NCI-H2196 treated with DMSO at 0.1 percent for 48 hours (cell line): ENCODE measurements around the gene PLCB2.

Experiments
- DNase-seq: peaks from one replicate; lab custom pipeline; 2025; ENCODE audit not compliant: unreplicated experiment; lab: John Stamatoyannopoulos, UW

PLCB2 gene

DNA sequence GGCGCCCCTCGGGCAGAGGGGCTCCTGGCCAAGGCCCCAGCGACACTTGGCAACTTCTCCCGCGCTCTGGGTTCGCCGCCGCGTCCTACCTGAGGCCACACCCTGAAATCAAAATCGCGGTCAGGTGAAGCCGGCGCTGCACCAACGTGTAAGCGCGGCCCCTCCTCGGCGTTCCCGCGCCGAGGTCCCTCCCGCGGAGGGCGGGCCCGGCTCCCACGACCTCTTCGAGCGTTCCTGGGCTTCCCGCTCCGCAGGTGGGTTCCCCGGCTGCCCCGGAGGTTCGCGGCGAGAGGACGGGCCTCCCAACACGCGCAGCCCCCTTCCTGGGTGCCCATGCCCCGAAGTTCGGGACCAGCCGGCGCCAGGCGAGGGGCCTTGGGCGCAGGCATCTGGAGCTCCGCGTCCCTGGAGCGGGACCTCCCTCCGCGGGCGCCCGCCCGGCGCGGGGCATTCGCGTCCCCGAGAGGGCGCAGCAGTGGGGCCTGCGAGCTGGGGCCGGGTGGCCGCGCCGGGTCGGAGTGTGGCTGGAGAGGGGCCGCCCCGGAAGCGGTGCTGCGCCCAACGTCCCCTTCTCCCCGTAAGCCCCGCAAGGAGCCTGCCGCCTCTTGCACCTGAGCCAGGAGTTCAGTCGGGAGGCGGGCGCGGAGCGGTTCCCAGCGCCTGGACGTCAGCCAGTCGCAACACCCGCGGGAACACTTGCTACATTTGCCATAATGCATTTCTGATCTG, 55.1 kb downstream of the PLCB2 start:
- DNase-seq, result no peak

DNA sequence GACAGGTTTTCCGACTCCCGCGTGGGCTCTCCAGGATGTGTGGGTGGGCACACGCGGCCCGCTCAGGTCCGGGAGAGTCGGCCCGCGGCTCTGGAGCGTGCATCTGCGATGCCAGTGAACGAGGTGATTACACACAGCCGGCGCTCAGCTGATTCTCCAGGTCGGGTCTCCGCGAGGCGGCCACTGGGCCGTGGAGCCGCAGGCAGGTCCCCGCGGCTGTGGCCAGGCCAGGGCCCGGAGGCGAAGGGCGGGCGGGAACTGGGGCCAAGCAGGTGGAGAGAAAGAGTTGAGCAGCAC, 55.6 kb downstream of the PLCB2 start:
- DNase-seq, result no peak

DNA sequence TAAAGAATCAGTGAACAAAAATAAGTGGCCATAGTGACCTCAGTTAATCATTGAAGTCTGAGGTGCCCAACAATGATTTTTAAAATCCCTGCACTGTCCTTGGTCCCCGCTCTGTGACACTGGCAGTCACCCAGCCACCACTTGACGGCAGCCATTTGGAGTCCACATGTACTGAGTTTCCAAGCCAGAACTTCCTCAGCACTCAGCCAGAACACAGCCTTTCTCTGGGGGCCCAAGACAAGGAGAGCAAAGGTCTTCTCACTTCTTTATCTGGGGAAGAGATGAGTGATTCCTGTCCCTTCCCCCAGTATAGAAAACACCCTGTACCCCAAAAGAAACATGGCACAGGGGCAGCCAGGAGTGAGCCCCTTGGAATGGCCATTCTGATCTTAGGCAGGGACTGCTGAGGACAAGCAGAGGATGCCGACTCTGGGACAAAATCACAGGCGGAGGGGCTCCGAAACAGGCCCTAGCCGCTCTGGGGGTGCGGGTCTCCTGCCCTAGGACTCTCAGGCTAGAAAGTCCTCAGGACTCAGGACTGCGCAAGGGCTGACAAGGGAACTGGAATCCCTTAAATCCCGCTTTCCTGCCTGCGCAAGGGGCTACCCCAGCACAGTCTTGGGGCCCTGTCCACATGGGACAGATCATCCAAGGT, 56.1 kb downstream of the PLCB2 start:
- no peak for DNase-seq

DNA sequence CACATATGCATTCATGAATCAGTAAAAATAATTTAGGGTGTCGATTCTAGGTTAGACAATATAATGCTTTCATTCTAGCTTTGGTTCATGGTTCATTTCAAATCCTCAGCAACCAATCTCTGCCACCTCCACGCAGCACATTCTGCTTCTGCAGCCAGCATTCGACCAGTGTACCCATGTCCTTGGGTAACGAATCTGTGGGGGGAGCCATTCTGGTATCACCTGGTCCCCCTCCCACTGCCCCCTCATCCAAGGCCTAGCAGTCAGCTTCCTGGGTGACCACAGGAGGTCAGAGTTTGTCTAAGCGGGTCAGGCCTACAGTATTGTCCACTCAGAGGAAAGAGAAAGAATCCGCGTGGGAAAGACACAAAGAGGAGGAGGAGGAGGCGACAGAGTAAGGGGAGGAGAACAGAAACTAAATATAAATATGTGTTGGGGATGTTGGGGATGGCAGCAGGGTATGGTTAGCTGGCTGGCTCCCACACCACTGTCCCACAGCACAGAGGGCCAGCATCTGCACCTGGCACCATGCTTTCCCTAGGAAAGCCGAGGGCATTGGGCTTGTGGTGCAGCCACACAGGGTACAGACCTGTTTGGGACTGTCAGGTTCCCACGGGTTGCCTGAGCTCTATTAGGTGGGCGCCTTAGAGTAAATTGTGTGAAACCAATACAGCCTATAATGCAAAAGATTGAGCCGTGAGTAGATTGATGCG, 56.8 kb downstream of the PLCB2 start:
- no peak for DNase-seq

- no peak for DNase-seq
These were observed 57.5 kb downstream of the PLCB2 start for GRCh38 chr15:40250304-40250656.

- DNase-seq, result no peak
These were observed 58.0 kb downstream of the PLCB2 start for GRCh38 chr15:40249477-40250303.

- DNase-seq, result no peak
These were observed 59.5 kb downstream of the PLCB2 start for GRCh38 chr15:40248006-40248783.

- DNase-seq, result no peak
These were observed 60.2 kb downstream of the PLCB2 start for GRCh38 chr15:40247406-40247971.

DNA sequence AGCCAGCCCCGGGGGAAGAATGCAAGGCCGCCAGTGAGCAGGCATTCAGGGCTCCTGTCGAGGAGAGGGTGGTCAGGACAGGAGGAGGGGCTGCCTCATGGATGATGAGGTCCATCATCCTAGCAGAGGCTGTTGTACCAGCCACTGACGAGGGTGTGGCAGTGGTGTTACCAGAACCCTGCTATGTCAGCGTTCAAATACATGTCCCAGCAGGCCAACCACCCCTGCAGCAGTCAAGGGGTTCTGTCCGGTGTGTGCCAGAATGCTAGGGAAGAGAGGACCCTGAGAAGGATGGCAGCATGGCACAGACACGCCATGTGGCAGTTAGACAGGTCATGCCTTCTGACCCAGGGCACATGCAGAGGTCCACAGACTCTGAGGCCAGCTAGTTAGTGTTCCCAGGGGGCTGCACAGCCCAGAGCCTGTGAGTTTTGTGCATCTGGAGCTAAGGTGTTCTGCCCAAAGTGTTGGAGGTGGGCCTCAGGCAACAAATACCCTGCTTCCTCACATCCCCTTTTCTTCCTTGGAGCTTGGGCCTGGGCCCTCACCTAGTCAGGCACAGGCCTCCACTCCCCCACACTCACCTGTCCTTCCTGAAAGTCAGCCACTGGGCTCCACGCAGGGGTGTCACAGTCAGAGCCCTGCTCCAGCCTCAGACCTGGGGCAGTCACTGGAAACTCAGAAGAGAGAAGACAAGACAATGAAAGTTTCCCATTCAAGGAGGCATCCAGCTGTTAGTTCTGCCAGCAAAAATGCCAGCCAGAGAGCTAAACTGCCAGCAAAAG, 61.0 kb downstream of the PLCB2 start:
- DNase-seq, result no peak

GRCh38 chr15:40245666-40246450, 61.9 kb downstream of the PLCB2 start:
- DNase-seq, result no peak

GRCh38 chr15:40244961-40245523, 62.7 kb downstream of the PLCB2 start:
- DNase-seq, result no peak

- DNase-seq, result no peak
These were observed 64.5 kb downstream of the PLCB2 start for GRCh38 chr15:40243126-40243810.

DNA sequence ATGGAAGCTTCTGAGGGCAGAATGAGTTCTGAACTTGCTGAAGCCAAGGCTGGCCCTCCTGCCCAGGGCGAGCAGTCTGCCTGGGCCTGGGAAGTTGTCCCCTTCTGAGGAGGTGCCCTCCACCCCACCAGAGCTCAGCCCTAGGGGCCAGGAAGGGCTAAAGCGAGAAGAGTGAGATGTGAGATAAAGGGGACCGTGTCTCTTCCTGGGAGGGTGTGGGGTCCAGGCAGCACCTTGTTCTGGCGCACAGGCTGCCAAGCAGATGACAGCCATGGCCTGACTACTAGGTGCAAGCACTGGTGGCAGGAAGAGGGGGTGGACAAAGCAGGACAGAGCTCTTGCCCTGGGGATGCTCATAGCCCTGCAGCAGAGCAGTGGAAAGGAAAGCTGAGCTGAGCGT, 65.1 kb downstream of the PLCB2 start:
- no peak for DNase-seq

DNA sequence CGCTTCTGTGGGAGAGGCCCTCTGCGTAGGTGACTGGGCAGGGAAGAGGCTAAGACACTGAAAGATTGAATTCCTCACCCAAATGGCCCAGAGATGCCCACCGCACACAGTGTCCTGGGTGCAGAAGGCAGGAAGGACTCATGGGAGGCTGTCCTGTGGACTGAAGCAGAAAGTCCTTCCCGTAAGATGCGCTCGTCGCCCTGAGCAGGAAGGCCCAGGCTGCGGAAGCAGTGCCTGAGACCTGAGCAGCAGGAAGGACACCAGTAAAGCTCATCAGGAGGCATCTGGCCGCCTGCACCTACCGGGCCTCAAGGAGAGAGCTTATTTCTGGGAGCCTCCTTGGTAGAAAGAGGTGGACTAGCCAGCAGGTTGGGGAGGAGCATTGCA, 65.5 kb downstream of the PLCB2 start:
- no peak for DNase-seq

- no peak for DNase-seq
These were observed 66.2 kb downstream of the PLCB2 start for GRCh38 chr15:40241269-40242212.

DNA sequence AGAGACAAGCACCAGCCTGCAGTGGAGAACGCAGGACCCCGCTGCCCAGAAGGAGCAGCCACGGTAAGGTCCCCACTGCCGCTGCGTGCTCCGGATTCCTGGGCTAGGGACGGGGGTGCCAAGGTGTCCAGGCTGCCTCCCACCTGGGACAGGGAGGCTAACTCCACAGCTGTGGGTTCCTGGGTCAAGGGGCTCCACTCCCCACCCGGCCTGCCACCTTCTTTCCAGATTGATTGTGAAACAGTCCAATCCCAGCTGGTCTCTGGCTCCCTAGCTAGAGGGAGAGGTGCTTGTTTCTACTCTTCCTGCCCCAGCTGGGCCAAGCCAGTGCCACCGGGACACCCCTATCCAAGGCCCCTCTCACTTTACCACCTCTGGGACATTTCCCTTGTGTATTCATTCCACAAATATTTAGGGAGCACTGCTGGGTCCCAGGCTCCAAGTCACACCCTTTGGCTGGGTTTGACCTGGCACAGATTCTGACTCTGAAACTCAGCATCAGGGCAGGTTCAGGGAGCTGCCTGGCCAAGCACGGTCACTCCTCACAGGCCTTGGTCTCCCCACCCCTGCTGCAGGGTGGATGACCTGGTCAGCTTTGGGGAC, 67.0 kb downstream of the PLCB2 start:
- DNase-seq, result no peak
